ENCODE data around the gene BORA. TPM values are rescaled to one million over a fixed set of nuclear protein-coding genes. Genes with fewer than 3 reads are reported as not detected.

The BORA gene
- total and polyA plus RNA-seq, 2 of the 13 experiments (the other 11 are each of a cell fraction or from before 2014, with no cell fraction given), result 4.0 to 17.4 TPM

DNA sequence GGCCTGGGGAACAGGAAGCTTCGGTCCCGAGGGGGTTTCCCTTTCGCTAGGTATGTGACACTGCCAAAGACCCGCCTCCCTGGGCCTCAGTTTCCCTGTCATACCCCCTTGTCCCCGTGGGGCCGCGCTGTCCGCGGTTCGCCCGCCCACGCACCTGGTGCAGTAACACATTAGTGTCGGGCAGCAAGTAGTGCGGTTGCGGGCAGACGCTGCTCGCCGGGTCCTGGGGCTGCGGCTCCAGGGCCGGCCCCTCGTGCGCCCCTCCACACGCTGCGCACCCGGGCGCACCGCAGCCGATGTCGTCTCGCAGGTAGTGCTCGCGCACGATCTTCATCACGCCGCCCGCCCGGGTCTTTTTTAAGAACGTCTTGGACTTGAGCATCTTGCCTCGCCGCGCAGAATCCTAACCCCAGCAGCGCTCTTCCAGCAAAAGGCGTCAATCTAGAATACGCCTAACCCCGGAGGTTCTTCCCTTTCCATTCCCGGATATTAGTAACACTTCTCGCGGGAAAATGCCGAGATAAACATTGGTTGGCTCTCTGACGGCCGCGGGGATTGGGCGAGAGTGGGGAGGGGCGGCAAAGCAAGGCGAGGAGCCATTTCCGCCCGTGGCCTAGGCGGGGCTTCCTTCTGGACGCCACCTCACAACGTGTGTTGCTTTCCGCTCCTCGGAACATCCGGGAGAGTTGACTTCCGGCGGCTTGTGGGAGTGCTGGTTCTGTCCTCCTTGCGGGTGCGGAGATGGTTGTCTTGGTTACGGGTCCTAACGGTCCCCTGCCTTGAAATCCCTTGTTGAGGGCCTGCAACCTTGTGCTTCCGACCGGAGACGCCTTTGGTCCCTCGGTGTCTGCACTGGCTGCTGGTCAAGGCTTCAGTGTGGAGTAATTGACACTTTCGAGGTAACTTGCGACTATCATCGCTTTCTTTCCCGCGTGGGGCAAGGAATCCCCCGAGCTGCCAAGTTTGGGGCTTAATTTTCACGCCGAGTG, 54.0 kb downstream of the BORA start, which contains the start of the genes DIS3 and PIBF1 (continued):
- TF ChIP-seq MXD4 (CRISPR knock-in tag; IDR thresholded peaks at IDR 0.05), result 0 out of 2 replicates have a peak, but pooled peaks have one; percentile 41
- TF ChIP-seq, protein P1, sequence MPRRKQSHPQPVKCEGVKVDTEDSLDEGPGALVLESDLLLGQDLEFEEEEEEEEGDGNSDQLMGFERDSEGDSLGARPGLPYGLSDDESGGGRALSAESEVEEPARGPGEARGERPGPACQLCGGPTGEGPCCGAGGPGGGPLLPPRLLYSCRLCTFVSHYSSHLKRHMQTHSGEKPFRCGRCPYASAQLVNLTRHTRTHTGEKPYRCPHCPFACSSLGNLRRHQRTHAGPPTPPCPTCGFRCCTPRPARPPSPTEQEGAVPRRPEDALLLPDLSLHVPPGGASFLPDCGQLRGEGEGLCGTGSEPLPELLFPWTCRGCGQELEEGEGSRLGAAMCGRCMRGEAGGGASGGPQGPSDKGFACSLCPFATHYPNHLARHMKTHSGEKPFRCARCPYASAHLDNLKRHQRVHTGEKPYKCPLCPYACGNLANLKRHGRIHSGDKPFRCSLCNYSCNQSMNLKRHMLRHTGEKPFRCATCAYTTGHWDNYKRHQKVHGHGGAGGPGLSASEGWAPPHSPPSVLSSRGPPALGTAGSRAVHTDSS (CRISPR knock-in tag; conservative IDR thresholded peaks at IDR 0.05), result no peak
- TF ChIP-seq U2AF1 (optimal IDR thresholded peaks at IDR 0.05; ENCODE audit: low read depth, low read length), result peak; percentile 90
- TF ChIP-seq ZNF850 (CRISPR knock-in tag; conservative IDR thresholded peaks at IDR 0.05), result no peak
- TF ChIP-seq NFYB (CRISPR knock-in tag; IDR thresholded peaks at IDR 0.05), result peak; percentile 84
- TF ChIP-seq, protein P2, sequence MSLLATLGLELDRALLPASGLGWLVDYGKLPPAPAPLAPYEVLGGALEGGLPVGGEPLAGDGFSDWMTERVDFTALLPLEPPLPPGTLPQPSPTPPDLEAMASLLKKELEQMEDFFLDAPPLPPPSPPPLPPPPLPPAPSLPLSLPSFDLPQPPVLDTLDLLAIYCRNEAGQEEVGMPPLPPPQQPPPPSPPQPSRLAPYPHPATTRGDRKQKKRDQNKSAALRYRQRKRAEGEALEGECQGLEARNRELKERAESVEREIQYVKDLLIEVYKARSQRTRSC (CRISPR knock-in tag; IDR thresholded peaks at IDR 0.05; ENCODE audit: low read depth), result no peak
- TF ChIP-seq, protein P3, sequence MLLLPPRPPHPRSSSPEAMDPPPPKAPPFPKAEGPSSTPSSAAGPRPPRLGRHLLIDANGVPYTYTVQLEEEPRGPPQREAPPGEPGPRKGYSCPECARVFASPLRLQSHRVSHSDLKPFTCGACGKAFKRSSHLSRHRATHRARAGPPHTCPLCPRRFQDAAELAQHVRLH (CRISPR knock-in tag; IDR thresholded peaks at IDR 0.05; ENCODE audit: borderline replicate concordance, low read depth), result peak; percentile 77; the same call in 1 of the 2 replicates
- TF ChIP-seq, protein P4, sequence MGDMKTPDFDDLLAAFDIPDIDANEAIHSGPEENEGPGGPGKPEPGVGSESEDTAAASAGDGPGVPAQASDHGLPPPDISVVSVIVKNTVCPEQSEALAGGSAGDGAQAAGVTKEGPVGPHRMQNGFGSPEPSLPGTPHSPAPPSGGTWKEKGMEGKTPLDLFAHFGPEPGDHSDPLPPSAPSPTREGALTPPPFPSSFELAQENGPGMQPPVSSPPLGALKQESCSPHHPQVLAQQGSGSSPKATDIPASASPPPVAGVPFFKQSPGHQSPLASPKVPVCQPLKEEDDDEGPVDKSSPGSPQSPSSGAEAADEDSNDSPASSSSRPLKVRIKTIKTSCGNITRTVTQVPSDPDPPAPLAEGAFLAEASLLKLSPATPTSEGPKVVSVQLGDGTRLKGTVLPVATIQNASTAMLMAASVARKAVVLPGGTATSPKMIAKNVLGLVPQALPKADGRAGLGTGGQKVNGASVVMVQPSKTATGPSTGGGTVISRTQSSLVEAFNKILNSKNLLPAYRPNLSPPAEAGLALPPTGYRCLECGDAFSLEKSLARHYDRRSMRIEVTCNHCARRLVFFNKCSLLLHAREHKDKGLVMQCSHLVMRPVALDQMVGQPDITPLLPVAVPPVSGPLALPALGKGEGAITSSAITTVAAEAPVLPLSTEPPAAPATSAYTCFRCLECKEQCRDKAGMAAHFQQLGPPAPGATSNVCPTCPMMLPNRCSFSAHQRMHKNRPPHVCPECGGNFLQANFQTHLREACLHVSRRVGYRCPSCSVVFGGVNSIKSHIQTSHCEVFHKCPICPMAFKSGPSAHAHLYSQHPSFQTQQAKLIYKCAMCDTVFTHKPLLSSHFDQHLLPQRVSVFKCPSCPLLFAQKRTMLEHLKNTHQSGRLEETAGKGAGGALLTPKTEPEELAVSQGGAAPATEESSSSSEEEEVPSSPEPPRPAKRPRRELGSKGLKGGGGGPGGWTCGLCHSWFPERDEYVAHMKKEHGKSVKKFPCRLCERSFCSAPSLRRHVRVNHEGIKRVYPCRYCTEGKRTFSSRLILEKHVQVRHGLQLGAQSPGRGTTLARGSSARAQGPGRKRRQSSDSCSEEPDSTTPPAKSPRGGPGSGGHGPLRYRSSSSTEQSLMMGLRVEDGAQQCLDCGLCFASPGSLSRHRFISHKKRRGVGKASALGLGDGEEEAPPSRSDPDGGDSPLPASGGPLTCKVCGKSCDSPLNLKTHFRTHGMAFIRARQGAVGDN (CRISPR knock-in tag; IDR thresholded peaks at IDR 0.05), result peak; percentile 96
- TF ChIP-seq PHF5A (CRISPR knock-in tag; IDR thresholded peaks at IDR 0.05; ENCODE audit: low read depth, unreplicated experiment), result peak; percentile 22
- TF ChIP-seq MEF2D (CRISPR knock-in tag; IDR thresholded peaks at IDR 0.05), result peak; percentile 70; the same call in 1 of the 2 replicates
- TF ChIP-seq SOX6 (IDR thresholded peaks at IDR 0.05), result no peak
- peak; percentile 55 for TF ChIP-seq SOX6 (CRISPR knock-in tag; IDR thresholded peaks at IDR 0.05)
- peak; percentile 80 for TF ChIP-seq KDM5A (IDR thresholded peaks at IDR 0.05; ENCODE audit: borderline replicate concordance, low read length)
- TF ChIP-seq, protein P5, sequence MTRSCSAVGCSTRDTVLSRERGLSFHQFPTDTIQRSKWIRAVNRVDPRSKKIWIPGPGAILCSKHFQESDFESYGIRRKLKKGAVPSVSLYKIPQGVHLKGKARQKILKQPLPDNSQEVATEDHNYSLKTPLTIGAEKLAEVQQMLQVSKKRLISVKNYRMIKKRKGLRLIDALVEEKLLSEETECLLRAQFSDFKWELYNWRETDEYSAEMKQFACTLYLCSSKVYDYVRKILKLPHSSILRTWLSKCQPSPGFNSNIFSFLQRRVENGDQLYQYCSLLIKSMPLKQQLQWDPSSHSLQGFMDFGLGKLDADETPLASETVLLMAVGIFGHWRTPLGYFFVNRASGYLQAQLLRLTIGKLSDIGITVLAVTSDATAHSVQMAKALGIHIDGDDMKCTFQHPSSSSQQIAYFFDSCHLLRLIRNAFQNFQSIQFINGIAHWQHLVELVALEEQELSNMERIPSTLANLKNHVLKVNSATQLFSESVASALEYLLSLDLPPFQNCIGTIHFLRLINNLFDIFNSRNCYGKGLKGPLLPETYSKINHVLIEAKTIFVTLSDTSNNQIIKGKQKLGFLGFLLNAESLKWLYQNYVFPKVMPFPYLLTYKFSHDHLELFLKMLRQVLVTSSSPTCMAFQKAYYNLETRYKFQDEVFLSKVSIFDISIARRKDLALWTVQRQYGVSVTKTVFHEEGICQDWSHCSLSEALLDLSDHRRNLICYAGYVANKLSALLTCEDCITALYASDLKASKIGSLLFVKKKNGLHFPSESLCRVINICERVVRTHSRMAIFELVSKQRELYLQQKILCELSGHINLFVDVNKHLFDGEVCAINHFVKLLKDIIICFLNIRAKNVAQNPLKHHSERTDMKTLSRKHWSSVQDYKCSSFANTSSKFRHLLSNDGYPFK (CRISPR knock-in tag; IDR thresholded peaks at IDR 0.05; ENCODE audit: borderline replicate concordance), result peak; percentile 80; the same call in 1 of the 2 replicates
- no peak for TF ChIP-seq ZNF225 (CRISPR knock-in tag; IDR thresholded peaks at IDR 0.05)
- no peak for TF ChIP-seq MIER3 (CRISPR knock-in tag; IDR thresholded peaks at IDR 0.05; ENCODE audit: borderline replicate concordance)
- peak; percentile 95 for TF ChIP-seq ASH2L (IDR thresholded peaks at IDR 0.05; ENCODE audit: insufficient read length, low read depth, low read length)
- TF ChIP-seq, protein P6, sequence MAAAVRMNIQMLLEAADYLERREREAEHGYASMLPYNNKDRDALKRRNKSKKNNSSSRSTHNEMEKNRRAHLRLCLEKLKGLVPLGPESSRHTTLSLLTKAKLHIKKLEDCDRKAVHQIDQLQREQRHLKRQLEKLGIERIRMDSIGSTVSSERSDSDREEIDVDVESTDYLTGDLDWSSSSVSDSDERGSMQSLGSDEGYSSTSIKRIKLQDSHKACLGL (CRISPR knock-in tag; IDR thresholded peaks at IDR 0.05), result peak; percentile 84; the same call in 1 of the 2 replicates
